GM21423 (cell line): ENCODE data around the gene GALNT18.
"Not testable (repeated sequence)": the region's sequence is repeated elsewhere in the genome, so short reads cannot be mapped to it uniquely, and the experiment has no call there.

Experiments
- ATAC-seq: cut with Tn5 transposase; IDR thresholded peaks from one replicate; pipeline ENCODE4 v1.9.1; 2021; ENCODE audit warnings: mild to moderate bottlenecking, moderate library complexity; ENCODE audit not compliant: unreplicated experiment

Gene GALNT18

DNA sequence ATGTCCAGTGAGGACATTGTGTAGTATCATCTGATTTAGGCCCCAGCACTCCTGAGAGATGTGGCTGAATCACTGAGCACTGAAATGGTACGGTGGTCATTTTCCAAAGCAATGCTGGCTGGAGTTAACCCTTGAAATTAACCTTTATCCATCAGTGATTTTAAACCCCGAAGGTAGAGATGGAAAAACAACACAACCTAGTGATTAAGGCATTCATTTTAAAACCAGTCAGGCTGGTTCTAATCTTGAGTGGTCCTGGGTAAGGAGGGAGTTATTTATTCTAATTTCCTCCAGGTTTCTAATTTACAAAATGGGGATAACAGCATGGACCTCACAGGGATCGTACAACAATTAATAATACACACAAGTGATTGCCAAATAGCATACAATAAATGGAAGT is 262.2 kb downstream of the GALNT18 start:
- no peak for ATAC-seq

DNA sequence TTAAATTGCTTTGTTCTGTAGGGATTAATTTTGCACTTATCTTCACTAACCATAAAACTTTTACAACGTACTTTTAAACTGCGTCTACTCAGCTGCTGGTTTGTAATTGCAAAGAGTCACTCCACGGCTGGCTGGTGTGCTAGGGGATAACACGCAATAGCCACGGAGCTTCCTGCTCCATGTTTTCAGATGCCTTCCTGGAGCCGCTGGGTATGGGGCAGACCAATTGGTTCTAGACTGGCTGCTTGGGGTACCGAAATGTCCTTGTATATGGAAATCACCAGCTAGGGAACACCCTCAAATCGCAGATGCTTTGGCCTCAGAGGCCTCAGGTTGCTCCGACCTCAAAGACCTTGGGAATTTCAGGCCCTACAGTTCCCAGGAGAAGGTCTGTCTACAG is 265.0 kb downstream of the GALNT18 start:
- ATAC-seq = no peak

DNA sequence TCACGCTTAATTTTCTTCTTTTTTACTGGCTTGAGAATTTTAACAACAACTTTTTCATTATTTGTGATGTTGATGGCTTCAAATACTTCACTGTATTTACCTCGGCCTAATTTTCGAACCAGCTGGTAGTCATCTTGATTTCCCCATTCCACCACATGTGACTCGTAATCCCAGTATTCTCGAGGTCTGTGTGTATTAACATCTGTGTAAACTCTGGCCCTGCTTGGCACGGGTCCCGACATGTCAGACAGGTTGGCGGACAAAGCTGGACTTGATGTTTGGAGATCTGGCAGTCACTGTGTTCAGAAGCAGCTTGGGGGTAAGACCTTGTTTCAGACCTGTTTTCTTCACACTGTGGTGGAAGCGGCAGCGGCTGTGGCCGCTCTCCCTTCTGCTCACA is 268.9 kb downstream of the GALNT18 start, which contains the start of gene CSNK2A3:
Gene CSNK2A3, minus strand, starts transcription at position 373 of the 400 bp plus-strand sequence. Its CDS starts 131 bp downstream, at position 242.
- ATAC-seq = not testable (repeated sequence)

GRCh38 chr11:11351851-11352250 is 270.0 kb downstream of the GALNT18 start:
- not testable (repeated sequence) for ATAC-seq

- no peak for ATAC-seq
These were observed 270.7 kb downstream of the GALNT18 start for GRCh38 chr11:11351042-11351586.

DNA sequence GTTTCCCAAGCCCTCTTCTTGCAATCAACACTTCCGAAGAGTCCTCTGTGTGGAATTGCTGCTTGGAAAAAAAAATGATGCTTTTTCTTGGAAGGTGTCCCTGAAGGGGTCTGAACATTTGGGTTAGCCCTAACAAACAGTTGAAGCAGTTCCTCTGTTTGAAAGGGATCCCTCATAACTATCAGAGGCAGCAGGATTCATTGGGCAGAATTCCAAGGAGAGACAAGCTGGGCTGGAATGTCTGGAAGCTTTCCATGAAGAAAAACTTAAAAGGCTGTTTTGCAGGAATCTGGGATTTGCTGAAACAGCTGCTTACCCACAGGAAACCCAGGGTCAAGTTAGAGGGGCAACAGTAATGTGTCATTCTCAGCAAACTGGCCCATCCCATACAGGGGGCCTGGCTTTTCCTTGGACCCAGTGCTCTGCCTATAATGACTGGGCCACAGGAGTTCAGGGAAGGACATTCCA is 271.9 kb downstream of the GALNT18 start:
- no peak for ATAC-seq

DNA sequence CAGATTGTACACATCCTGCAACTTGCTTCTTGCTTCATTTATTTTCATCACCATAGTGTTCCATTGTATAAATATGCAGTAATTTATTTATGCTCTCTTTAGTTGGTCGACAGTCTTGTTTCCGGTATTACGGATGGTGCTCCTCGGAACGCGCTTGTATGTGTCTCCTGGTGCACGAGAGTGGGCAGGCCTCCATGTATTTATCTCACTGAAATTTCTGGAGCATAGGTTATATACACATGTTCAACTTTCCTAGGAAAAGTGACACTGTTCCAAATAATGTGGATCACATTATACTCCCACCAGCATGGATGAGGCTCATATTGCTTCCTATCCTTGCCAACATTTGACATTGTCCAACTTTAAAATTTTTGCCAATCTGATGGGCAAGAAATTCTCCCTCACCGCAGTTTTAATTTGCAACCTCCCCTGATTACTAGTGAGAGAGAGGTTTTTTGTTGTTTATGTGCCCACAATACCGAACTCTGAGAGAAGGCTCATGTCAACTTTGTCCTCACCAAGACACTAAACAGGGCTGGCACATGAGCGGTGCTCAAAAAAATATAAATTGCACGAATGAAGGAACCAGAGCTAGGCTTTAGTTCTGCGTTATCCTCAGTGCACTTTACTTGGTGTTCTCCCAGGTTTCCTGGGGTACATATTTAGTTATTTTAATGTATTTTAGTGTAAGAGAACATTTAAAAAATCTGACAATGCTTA is 272.5 kb downstream of the GALNT18 start:
- ATAC-seq = no peak

DNA sequence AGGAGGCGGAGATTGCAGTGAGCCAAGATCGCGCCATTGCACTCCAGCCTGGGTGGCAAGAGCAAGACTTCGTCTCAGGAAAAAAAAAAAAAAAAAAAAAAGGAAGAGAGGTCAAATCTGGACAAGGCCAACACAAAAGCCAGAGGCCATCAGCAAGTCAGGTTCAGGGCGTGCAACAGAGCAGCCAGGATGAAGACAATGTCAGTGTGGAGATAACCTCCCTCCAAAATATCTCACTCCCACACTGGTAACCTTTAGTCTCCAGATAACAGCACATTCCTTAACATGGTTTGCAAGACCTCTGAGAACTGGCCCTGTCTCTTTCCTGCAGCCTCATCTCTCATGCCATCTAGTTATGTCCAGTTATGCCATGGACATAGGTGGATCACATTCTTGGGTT is 273.5 kb downstream of the GALNT18 start:
- ATAC-seq = no peak

DNA sequence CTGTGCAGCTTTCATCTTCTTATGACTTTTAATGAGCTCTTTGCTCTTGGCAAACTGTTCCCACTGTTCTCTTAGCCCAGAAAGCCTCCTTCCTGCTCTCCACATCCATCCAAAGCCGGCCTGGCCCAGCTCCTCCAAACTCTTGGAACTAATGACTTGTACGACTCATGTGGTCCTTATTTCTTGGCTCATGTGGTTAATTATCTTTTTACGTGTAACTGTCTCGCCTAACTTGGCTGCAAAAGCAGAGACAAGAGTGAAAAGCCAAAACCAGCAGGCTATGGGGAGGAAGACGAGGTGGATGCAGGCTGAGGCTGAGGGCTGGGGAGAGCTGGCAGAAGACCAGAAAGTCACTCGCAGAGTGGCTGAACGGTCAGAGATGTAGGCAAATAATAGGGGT is 274.2 kb downstream of the GALNT18 start:
- no peak for ATAC-seq

DNA sequence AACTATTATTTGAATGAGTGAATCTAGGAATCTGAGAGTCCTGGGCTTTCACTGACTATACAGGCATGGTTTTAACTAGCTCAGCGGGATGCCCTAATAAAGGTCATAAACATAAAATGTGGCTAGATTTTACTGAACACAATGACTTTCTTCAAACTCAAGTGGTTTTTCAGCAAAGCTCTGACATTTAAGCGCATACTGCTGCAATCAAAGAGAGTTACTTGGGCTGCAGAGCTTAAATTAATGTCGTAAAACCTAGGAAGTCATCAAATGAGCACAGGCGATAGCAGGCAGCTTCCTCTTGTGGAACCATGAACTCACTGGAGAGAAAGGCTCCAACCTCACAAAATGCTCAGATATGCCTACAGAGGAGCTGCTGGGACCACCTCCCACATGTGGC is 275.5 kb downstream of the GALNT18 start:
- no peak for ATAC-seq

DNA sequence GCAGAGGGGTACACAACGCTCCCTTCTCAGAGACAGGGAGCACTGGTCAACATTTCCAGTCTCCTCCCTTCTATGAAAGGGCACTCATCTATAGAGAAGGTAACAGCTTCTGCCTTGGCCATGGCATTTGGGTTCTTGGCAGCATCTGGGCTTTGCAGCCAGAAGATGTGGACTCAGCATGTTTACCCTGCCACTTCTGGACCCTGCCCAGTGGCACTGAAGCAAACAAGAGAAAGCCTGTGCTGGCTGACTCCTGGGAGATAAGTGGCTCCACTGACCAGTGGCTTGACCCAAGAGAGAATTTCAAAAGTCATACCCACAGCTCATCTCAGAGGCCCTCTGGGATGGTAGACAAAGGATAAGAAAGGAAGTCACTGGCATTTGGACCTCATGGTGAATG is 276.7 kb downstream of the GALNT18 start:
- ATAC-seq = no peak

- no peak for ATAC-seq
These were observed 277.8 kb downstream of the GALNT18 start for GRCh38 chr11:11344045-11344444.

- ATAC-seq = no peak
These were observed 283.5 kb downstream of the GALNT18 start for GRCh38 chr11:11338304-11338703.

GRCh38 chr11:11336664-11337063 is 285.1 kb downstream of the GALNT18 start:
- no peak for ATAC-seq

GRCh38 chr11:11335043-11335442 is 286.8 kb downstream of the GALNT18 start:
- no peak for ATAC-seq

DNA sequence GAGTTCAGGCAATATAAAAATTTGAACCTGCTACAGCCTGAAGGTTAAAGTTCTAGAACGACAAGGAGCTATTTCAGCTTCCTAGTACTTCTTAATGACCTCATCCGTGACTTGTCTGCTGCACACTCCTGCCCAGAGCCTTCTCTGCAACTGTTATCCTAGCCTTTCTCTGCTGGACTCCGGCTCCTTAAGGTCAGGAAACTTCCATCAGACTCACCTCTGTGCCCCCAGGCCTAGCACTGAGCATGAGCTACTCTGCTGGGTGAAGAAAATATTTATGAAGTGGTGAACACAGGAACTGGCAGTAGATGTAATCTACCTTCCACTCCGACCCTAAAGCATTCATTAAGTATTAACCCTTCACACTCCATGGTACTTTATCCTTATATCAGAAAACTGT is 287.2 kb downstream of the GALNT18 start:
- no peak for ATAC-seq

GRCh38 chr11:11332141-11332710 is 289.6 kb downstream of the GALNT18 start:
- no peak for ATAC-seq

DNA sequence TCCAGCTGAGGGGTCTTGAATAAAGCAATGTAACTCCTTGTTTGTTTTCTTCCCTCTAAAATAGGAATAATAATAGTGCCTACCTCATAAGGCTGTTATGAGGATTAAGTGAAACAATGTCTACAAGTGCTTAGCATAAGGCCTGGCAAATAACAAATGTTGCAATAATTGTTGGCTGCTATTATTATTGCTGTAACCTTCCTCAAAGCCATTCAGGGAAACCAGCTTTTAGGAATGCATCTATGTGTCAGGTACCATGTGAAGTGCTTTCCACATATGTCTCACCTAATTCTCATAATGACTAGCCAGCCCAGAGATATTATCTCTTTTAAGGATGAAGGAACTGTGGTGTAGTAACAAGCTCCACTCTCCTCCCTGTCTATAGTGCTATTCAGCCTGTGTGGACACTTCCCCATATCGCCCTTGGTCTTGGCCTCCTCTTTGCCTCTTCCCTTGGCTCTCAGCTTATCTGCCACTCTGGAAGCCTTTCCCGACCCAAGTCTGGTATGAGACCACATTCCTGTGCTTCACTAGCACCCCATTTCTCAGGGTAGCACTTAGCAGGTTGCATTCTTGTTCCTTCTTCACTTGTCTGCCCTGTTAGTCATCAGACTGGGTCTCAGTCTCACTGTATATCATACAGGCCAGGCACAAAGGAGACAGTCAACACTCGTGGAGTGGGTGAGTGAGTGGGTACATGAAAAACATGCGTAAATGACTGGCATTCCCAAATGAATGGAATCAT is 292.6 kb downstream of the GALNT18 start:
- ATAC-seq = no peak

DNA sequence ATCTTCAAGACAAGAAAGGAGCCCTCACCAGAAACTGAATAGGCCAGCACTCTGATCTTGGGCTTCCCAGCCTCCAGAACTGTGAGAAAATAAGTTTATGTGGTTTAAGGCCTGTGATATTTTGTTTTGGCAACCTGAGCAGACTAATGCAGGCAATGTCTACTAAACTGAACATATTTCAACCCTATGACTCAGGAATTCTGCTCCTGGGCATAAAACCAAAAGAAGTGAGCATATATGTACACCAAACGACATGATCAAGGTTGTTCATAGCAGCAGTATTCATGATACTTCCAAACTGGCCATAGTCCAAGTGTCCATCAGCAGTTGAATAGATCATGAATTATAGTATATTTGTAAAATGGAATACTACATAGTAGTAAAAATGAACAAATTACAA is 297.7 kb downstream of the GALNT18 start:
- ATAC-seq = no peak

DNA sequence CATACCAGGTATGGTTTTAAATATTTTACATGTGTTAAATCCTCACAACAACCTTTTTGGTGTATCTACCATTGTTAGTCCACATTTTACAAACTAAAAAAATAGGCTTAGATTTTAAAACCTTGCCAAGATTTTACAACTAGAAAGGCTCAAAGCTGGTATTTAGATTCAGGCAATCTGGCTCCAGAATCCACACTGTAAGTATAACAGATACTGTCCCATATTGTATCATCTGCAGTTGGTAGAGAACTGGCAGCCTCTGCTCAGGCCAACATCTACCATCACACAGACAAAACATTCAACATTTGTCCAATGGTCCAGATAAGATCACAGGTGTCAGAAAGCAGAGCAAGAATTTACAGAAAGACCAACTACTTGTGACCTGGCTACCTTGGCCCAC is 299.7 kb downstream of the GALNT18 start:
- ATAC-seq = no peak

- no peak for ATAC-seq
These were observed 301.0 kb downstream of the GALNT18 start for GRCh38 chr11:11320825-11321224.

GRCh38 chr11:11318961-11319360 is 302.8 kb downstream of the GALNT18 start:
- peak; percentile 71 for ATAC-seq
